ENCODE measurements around the gene OR11A1. TPM values are rescaled to one million over a fixed set of nuclear protein-coding genes. Genes with fewer than 3 reads are reported as not detected.

The OR11A1 gene
- total and polyA plus RNA-seq, 12 donors: not detected

DNA sequence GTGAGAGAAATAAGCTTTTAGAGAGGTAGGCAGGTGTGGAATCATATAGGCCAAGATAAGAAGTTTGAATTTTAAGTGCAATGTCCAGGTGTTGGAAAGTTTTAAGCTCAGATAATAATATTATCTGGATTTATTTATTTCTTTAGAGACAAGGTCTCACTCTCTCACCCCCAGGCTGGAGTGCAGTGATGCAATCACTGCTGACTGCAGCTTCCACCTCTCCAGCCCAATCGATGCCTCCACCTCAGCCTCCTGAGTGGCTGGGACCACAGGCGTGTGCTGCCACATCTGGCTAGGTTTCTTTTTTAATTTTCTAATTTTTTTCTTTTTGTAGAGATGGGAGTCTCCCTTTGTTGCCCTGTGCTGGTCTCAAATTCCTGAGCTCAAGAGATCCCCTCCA is 36.4 kb upstream of the OR11A1 start:
- H3K27me3 ChIP-seq: no peaks in the 10 kb centered on the region
- H3K9me3 ChIP-seq (replicated peaks in 1 of 3): no peaks in the 10 kb centered on the region
- intact Hi-C loops (cut with DNase I): no loop called here
- no peaks in the 10 kb centered on the region for H3K4me1 ChIP-seq (replicated peaks in 1 of 2)
- TF ChIP-seq POLR2A (IDR thresholded peaks at IDR 0.05) (no peak), CTCF (IDR thresholded peaks at IDR 0.05) (no peak)
- no peak overlapping the region for H3K4me3 ChIP-seq
- no peak for DNase-seq
- H3K36me3 ChIP-seq (replicated peaks in 1 of 2): no peaks in the 10 kb centered on the region
- H3K27ac ChIP-seq: no peak overlapping the region
- WGBS, 4 donors: 61 to 79% (median 72%) methylated on average over 2 of the region's 2 CpGs

DNA sequence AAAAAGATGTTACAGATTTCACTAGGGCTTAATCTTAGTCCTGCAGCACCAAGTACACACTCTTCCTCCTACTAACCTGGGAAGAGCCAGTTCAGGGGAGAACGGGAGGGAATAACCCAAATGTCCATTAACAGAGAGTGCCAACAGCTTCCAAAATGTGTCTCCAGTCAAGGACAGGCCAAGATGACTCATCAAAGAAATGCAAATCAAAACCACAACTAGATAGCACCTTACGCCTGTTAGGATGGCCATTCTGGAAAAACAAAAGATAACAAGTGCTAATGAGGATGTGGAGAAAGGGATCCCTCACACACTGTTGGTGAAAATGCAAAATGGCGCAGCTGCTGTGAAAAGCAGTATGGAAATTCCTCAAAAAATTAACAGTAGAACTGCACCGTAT is 34.7 kb upstream of the OR11A1 start:
- 65 to 79% (median 71%) methylated on average over 4 of the region's 4 CpGs for WGBS, 4 donors
- no peaks in the 10 kb centered on the region for H3K9me3 ChIP-seq (replicated peaks in 1 of 3)
- no peak overlapping the region for H3K4me3 ChIP-seq
- H3K27me3 ChIP-seq: no peaks in the 10 kb centered on the region
- H3K36me3 ChIP-seq (replicated peaks in 1 of 2): no peaks in the 10 kb centered on the region
- TF ChIP-seq CTCF (IDR thresholded peaks at IDR 0.05): no peak
- no peak for TF ChIP-seq POLR2A (IDR thresholded peaks at IDR 0.05)
- no peak overlapping the region for H3K27ac ChIP-seq
- no peaks in the 10 kb centered on the region for H3K4me1 ChIP-seq (replicated peaks in 1 of 2)
- no peak for DNase-seq
- intact Hi-C loops (cut with DNase I): no loop called here

- Histone ChIP-seq H3K4me3 (no peak overlapping the region), H3K36me3 (replicated peaks in 1 of 2) (no peaks in the 10 kb centered on the region), H3K9me3 (replicated peaks in 1 of 3) (no peaks in the 10 kb centered on the region), H3K4me1 (replicated peaks in 1 of 2) (no peaks in the 10 kb centered on the region), H3K27me3 (peaks cover 7% of the 10 kb centered on the region), H3K27ac (no peak overlapping the region)
- TF ChIP-seq POLR2A (IDR thresholded peaks at IDR 0.05) (no peak), CTCF (IDR thresholded peaks at IDR 0.05) (no peak)
- no peak for DNase-seq
- WGBS, 4 donors: 53 to 64% (median 60%) methylated on average over 2 of the region's 2 CpGs
- intact Hi-C loops (cut with DNase I): no loop called here
Observed at GRCh38 chr6:29490552-29490951, 33.7 kb upstream of the OR11A1 start.

DNA sequence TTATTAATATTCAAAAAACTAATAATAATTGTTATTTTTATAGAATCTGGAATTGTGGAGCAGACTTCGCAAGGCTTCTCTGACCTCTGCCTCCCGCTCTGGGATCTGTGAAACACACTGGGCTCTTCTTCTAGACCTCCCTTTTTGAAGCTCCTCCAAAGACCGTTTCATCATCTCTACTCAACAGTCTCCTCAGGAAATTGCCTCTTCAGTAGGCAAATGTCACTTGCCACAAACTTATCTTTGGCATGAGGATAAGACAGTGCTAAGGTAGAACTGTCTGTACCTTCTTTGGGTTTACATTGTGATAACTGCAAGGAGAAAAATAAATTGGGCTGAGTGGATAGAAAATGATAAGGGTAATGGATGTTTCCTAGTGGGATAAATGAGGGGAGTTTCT is 33.2 kb upstream of the OR11A1 start:
- no peak overlapping the region for H3K27ac ChIP-seq
- H3K27me3 ChIP-seq: peaks cover 12% of the 10 kb centered on the region
- DNase-seq: no peak
- no peaks in the 10 kb centered on the region for H3K36me3 ChIP-seq (replicated peaks in 1 of 2)
- H3K4me3 ChIP-seq: no peak overlapping the region
- TF ChIP-seq POLR2A (IDR thresholded peaks at IDR 0.05) (no peak), CTCF (IDR thresholded peaks at IDR 0.05) (no peak)
- WGBS, 4 donors: 74 to 84% (median 80%) methylated on average over 3 of the region's 3 CpGs
- H3K9me3 ChIP-seq (replicated peaks in 1 of 3): no peaks in the 10 kb centered on the region
- H3K4me1 ChIP-seq (replicated peaks in 1 of 2): no peaks in the 10 kb centered on the region
- intact Hi-C loops (cut with DNase I): no loop called here

Measured in adrenal gland (tissue), 12 donors.